CD4-positive, alpha-beta T cell treated with Interleukin-10 for 1 hour (primary cell): Measurements from ENCODE around the gene ZSCAN25.
"Not testable (repeated sequence)": the region's sequence is repeated elsewhere in the genome, so short reads cannot be mapped to it uniquely, and the experiment has no call there.

Source experiments
- DNase-seq: peaks from one replicate; pipeline ENCODE4 v3.0.0-alpha.2; 2020

ZSCAN25 gene

GRCh38 chr7:99616359-99617191, at the start of gene ZSCAN25:
TSS of gene ZSCAN25 (plus strand) at chr7:99616946. CDS start at chr7:99619607, 2,661 bp downstream.
- peak; percentile 91 for DNase-seq

GRCh38 chr7:99568770-99569169, 48.0 kb upstream of the ZSCAN25 start:
- DNase-seq: not testable (repeated sequence)

GRCh38 chr7:99571768-99572167, 45.0 kb upstream of the ZSCAN25 start:
- no peak for DNase-seq

- DNase-seq: no peak
These were observed 43.5 kb upstream of the ZSCAN25 start for GRCh38 chr7:99573257-99573656.

- no peak for DNase-seq
These were observed 40.5 kb upstream of the ZSCAN25 start for GRCh38 chr7:99576251-99576650.

GRCh38 chr7:99579281-99579955, 37.3 kb upstream of the ZSCAN25 start:
- DNase-seq: no peak

GRCh38 chr7:99579956-99580777, 36.6 kb upstream of the ZSCAN25 start:
- DNase-seq: peak; percentile 55

GRCh38 chr7:99580778-99581332, 35.9 kb upstream of the ZSCAN25 start:
- not testable (repeated sequence) for DNase-seq

GRCh38 chr7:99588868-99589267, 27.9 kb upstream of the ZSCAN25 start:
- DNase-seq: no peak

GRCh38 chr7:99594948-99595745, 21.6 kb upstream of the ZSCAN25 start:
- DNase-seq: no peak

- DNase-seq: no peak
These were observed 20.3 kb upstream of the ZSCAN25 start for GRCh38 chr7:99596408-99596955.

GRCh38 chr7:99597762-99598501, 18.8 kb upstream of the ZSCAN25 start, which contains the start of gene TMEM225B:
TSS of gene TMEM225B (plus strand) at chr7:99598267. CDS start at chr7:99604389, 6,122 bp downstream.
- DNase-seq: no peak

GRCh38 chr7:99599836-99600235, 16.9 kb upstream of the ZSCAN25 start:
- DNase-seq: no peak

- no peak for DNase-seq
These were observed 15.0 kb upstream of the ZSCAN25 start for GRCh38 chr7:99601656-99602310.

GRCh38 chr7:99605527-99605926, 11.2 kb upstream of the ZSCAN25 start:
- no peak for DNase-seq

GRCh38 chr7:99606531-99606930, 10.2 kb upstream of the ZSCAN25 start:
- no peak for DNase-seq

GRCh38 chr7:99607548-99607947, 9.2 kb upstream of the ZSCAN25 start:
- no peak for DNase-seq

GRCh38 chr7:99614495-99614894, 2.3 kb upstream of the ZSCAN25 start:
- no peak for DNase-seq

GRCh38 chr7:99615989-99616358, 772 bp upstream of the ZSCAN25 start:
- no peak for DNase-seq

GRCh38 chr7:99617192-99617781, 541 bp downstream of the ZSCAN25 start:
- no peak for DNase-seq
